ENCODE measurements around the gene BICRAL.
"Not testable (repeated sequence)": the region's sequence is repeated elsewhere in the genome, so short reads cannot be mapped to it uniquely, and the experiment has no call there.

The BICRAL gene

DNA sequence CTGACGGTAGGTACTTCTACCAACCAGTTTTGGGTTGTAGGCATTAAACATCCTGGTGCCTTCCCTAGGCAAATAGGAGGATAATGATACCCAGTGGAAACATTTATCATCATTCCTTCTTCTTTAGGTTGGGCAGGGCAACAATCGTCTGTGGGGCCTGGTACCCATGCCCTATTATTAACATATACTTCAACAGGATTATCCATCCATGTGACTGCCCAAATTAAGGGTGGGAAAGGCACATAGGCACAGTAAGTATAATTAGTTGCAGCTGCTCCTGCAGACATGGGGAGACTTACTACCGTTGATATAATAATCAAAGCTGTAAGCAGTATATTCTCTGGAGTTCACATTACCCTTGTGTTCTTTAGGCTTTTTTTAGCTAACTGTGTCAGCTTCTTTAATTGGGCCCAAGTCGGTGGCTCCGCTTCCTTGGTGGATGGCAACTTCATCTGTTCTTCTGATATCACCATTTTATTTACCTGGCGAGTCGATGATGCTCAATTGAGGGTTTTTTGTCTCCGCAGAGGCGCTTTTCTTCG lies 114.4 kb downstream of the BICRAL start:
- no peak for DNase-seq (ENCODE audit: low read depth in 2 of 2)

DNA sequence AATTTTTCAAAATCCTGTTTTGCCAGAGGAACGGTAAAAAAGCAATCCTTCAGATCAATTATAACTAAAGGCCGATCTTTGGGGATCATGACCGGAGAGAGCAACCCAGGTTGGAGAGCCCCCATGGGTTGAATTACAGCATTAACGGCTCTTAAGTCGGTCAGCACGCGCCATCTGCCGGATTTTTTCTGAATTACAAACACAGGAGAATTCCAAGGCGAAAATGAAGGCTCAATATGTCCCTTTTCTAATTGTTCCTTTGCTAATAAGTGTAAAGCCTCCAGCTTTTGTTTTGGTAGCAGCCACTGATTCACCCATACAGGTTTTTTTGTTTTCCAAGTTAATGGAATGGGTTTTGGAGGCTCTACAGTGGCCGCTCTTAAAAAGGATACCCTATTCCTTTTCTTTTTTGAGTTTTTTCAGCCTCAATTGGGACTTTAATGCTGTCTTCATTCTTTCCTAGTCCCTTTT lies 117.1 kb downstream of the BICRAL start:
- peak; percentile 28 to 62 for DNase-seq (ENCODE audit: low read depth in 2 of 2)

DNA sequence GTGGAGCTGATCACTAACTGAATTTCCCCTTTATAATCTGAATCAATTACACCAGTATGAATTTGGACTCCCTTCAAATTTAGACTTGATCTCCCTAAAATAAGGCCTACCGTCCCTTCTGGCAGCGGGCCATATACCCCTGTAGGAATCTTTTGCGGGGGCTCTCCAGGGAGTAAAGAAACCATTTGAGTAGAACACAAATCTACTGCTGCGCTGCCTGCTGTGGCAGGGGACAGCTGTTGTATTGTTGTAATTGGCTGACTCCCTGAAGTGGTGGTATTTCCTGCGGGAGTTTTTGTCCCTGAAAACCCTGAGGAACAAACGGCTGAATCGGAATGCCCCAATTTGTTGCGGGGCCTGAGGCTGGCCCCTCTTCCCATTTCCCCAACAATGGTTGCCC lies 118.0 kb downstream of the BICRAL start:
- DNase-seq (ENCODE audit: low read depth in 2 of 2), result no peak

DNA sequence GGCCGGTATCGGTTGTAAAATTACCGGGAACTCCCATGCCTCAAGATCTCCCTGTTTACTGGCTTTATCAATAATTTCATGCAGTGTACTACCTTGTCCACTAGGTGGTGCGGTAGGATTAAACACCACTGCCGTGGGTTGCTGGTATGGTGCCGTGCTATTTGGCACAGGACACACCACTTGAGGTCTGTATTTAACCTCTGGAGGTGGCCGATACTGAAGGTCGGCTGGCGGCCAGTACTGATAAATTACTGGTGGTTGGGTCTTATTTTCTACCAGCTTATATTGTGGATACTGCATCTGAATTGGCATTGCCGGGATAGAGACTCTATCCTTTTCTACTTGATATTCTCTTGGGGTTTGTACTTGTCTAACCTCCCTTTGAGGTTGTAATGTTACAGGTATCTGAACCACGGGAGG lies 119.7 kb downstream of the BICRAL start:
- DNase-seq (ENCODE audit: low read depth in 2 of 2), result peak; percentile 51 to 56

DNA sequence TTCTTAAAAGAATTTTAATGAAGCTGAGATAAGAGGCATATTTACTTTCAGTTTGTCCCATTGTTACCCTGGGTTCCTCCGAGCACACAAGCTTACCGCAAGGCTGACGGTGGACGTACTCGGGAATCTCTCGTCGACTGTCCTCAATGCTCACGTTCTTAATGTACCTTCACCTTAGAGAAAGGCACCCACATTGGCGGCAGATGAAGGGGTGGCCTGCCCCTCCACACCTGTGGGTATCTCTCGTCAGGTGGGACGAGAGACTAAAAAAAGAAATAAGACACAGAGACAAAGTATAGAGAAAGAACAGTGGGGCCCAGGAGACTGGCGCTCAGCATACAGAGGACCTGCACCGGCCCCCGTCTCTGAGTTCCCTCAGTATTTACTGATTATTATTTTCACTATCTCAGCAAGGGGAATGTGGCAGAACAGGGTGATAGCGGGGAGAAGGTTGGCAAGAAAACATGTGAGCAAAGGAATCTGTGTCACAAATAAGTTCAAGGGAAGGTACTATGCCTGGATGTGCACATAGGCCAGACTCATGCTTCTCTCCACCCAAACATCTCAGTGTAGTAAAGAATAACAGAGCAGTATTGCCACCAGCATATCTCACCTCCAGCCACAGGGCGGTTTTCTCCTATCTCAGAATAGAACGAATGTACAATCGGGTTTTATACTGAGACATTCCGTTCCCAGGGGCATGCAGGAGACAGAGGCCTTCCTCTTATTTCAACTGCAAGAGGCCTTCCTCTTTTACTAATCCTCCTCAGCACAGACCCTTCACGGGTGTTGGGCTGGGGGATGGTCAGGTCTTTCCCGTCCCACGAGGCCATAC lies 120.8 kb downstream of the BICRAL start:
- not testable (repeated sequence) for DNase-seq (ENCODE audit: low read depth in 2 of 2)

DNA sequence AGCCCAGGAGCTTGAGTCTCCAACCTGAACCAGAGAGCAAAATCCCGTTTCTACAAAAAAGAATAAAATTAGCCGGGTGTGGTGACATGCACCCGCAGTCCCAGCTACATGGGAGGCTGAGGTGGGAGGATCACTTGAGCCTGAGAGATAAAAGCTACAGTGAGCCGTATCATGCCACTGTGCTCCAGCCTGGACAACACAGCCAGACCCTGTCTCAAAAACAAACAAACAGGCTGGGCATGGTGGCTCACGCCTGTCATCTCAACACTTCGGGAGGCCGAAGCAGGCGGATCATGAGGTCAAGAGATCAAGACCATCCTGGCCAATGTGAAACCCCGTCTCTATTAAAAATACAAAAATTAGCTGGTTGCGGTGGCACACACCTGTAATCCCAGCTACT lies 122.6 kb downstream of the BICRAL start:
- DNase-seq (ENCODE audit: low read depth in 2 of 2), result no peak

DNA sequence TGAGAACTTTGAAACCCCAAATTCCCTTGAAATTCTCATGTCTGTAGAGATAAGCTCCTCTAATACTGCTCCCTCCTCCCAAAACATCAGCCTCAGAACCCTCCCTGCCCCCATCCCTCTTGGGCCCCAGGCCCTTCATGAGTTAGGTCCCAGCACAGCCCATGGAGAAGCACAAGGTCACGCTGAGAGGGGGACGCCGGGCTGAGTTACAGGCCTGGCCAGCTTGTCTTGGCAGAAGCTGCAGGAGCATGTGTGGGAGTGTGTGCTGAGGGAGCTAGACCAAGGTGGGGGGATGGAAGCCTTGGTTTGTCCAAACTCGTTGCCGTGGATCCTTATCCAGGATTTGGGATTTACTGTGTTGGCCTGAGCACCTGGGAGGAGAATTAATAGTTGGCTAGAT lies 125.5 kb downstream of the BICRAL start:
- DNase-seq (ENCODE audit: low read depth in 2 of 2), result no peak

DNA sequence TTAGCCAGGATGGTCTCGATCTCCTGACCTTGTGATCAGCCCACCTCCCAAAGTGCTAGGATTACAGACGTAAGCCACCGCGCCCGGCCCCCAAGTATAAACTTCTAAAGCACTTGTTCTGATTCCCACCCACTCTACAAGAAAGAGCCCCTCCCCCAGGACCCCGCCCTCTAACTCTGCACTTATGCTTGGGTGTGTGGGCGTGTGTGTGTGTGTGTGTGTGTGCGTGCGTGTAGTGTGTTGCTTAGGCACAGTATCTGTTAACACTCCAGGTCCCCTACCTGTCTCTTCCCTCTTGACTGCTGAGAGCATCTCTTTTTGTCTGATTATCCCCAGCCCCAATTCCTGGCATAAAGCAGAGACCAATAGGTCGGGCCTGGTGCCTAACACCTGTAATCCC lies 128.0 kb downstream of the BICRAL start:
- no peak for DNase-seq (ENCODE audit: low read depth in 2 of 2)

DNA sequence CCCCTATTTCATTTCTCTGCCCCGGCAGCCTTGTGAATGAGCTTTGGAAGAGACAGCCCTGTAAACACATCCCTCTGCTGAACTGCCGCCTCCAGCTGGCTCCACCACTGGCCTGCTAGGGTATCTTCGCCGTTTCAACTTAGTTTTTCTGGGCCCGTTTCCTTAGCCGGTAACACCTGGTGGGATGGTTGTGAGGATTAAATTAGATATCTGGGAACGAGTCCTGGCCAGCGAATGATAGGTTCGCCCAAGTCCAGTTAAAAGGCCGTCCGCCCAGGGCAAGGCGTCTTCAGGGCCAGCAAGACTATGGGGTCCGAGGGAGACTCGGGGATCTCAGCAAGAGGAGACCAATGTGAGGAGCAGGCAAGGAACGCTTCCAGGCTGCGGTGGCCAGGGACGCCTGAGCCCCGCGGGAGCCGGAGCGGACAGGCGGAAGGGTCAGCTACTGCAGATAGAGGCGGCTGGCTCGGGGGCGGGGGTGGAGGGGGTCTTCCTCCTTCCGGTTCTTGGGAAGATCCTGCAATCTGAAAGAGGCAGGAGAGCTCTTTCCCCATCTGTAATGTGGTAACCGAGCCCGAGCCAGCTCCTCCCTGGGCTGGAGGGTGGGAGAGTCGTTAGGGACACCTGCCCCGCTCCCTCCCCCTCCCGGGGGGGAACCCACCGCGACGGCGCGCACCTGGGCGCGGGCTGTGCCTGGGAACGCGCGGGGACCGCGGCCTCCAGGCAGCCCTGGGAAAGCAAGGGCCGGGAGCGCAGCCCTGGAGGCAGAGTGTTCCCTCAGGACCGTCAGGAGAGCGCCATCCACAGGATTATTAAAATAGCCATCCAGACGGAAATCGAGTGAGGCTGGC lies 129.5 kb downstream of the BICRAL start:
- DNase-seq (ENCODE audit: low read depth in 2 of 2), result no peak

DNA sequence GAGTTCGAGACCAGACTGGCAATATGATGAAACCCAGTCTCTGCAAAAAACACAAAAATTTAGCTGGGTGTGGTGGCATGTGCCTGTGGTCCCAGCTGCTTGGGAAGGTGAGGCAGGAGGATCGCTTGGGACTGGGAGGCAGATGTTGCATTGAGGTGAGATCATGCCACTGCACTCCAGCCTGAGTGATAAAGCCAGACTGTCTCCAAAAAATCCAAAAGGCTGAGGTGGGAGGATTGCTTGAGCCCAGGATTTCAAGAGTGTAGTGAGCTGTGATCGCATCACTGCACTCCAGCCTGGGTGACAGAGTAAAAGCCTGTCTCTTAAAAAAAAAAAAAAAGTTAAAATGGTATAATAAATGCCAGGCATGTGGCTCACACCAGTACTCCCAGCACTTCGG lies 132.7 kb downstream of the BICRAL start:
- DNase-seq (ENCODE audit: low read depth in 2 of 2), result no peak

DNA sequence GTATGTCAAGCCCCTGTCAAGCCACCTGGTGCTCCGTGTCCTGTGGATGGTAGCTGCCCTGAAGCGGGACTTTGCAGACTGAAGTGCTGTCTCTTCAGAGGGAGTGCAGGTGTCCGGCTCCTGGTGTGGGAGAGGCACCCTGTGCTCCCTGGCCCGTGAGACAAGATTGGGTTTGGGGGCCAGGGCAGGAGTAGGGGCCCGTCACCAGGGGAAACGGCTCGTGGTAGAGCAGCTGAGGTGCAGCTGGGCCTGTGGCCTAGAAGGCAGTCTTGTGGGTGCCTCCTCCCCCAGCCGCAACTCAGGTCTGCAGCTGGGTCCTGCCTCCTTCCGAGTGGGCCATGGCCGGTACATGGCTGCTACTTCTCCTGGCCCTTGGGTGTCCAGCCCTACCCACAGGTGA lies 133.9 kb downstream of the BICRAL start, which contains the start of gene PTCRA:
Gene PTCRA, plus strand, starts transcription at position 322 of the 400 bp plus-strand sequence. Its CDS starts 17 bp downstream, at position 339.
- no peak for DNase-seq (ENCODE audit: low read depth in 2 of 2)

DNA sequence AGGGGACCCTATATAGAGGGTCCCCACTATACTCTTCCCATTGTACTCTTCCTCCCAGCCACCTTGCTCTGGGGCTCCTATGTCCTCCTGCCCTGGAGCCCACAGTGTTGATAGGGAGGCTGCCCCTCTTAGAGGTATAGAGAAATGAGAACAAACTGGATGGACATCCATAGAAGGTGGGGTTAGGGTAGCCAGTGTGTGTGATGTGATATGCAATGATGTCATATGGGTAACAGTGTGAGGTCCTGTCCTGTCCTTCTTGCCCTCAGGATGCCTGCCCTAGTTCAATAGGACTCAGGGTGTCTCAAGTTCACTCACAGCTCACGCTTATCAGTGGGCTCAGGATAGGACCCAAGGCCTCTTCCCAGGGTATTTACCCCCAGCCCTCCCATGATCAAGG lies 134.4 kb downstream of the BICRAL start:
- DNase-seq (ENCODE audit: low read depth in 2 of 2), result no peak
